Measurements from ENCODE around the gene PRH1.

Gene PRH1

GRCh38 chr12:10904686-10905085 lies 20.6 kb upstream of the PRH1 start:
- Histone ChIP-seq H3K4me3 (replicated peaks; ENCODE audit: insufficient read depth, low read length) (no peak overlapping the region), H3K27ac (replicated peaks) (no peak overlapping the region), H3K27me3 (ENCODE audit: insufficient read depth, poor library complexity, severe bottlenecking) (no peaks in the 10 kb centered on the region)
- DNase-seq (ENCODE audit: low read depth in 1 of 2, low spot score in 1 of 2), result no peak
- TF ChIP-seq REST (IDR thresholded peaks at IDR 0.05; ENCODE audit: insufficient replicate concordance, low read depth) (no peak), SPI1 (IDR thresholded peaks at IDR 0.05; ENCODE audit: borderline replicate concordance, low read depth) (no peak), CTCF (IDR thresholded peaks at IDR 0.05; ENCODE audit: insufficient read depth, low read length) (no peak), GABPA (IDR thresholded peaks at IDR 0.05; ENCODE audit: low read depth) (no peak), POLR2AphosphoS5 (IDR thresholded peaks at IDR 0.05; ENCODE audit: low read depth) (no peak)

GRCh38 chr12:10901427-10901826 lies 17.4 kb upstream of the PRH1 start:
- no peaks in the 10 kb centered on the region for H3K27me3 ChIP-seq (ENCODE audit: insufficient read depth, poor library complexity, severe bottlenecking)
- H3K4me3 ChIP-seq (replicated peaks; ENCODE audit: insufficient read depth, low read length), result no peak overlapping the region
- H3K27ac ChIP-seq (replicated peaks), result no peak overlapping the region
- TF ChIP-seq SPI1 (IDR thresholded peaks at IDR 0.05; ENCODE audit: borderline replicate concordance, low read depth) (no peak), POLR2AphosphoS5 (IDR thresholded peaks at IDR 0.05; ENCODE audit: low read depth) (no peak), GABPA (IDR thresholded peaks at IDR 0.05; ENCODE audit: low read depth) (no peak)
- DNase-seq (ENCODE audit: low read depth in 1 of 2, low spot score in 1 of 2), result no peak

DNA sequence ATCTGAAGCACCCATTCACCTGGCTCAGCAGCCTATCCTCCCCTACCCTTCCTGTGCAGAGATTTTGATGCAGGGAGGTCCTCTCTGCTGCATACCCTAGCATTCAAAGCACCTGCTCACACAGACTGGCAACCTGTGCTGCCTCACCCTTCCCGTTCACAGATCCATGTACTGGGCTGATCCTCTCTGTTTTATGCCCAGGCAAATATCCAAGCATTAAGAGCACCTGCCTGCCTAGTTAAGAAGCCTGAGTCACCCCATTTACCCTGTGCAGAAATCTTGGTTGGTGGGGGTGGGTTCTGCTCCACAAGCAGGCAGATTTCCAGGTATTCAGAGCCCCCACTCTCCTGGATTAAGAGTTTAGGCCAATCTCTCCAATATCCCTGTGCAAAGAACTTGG lies 16.9 kb upstream of the PRH1 start:
- Histone ChIP-seq H3K27ac (replicated peaks) (no peak overlapping the region), H3K27me3 (ENCODE audit: insufficient read depth, poor library complexity, severe bottlenecking) (no peaks in the 10 kb centered on the region), H3K4me3 (replicated peaks; ENCODE audit: insufficient read depth, low read length) (no peak overlapping the region)
- DNase-seq (ENCODE audit: low read depth in 1 of 2, low spot score in 1 of 2), result no peak
- no peak for TF ChIP-seq POLR2AphosphoS5 (IDR thresholded peaks at IDR 0.05; ENCODE audit: low read depth)

GRCh38 chr12:10900530-10900929 lies 16.5 kb upstream of the PRH1 start:
- TF ChIP-seq POLR2AphosphoS5 (IDR thresholded peaks at IDR 0.05; ENCODE audit: low read depth) (no peak), REST (IDR thresholded peaks at IDR 0.05; ENCODE audit: insufficient replicate concordance, low read depth) (no peak), CTCF (IDR thresholded peaks at IDR 0.05; ENCODE audit: insufficient read depth, low read length) (no peak), GABPA (IDR thresholded peaks at IDR 0.05; ENCODE audit: low read depth) (no peak), SPI1 (IDR thresholded peaks at IDR 0.05; ENCODE audit: borderline replicate concordance, low read depth) (no peak)
- Histone ChIP-seq H3K27ac (replicated peaks) (no peak overlapping the region), H3K4me3 (replicated peaks; ENCODE audit: insufficient read depth, low read length) (no peak overlapping the region), H3K27me3 (ENCODE audit: insufficient read depth, poor library complexity, severe bottlenecking) (no peaks in the 10 kb centered on the region)
- no peak for DNase-seq (ENCODE audit: low read depth in 1 of 2, low spot score in 1 of 2)

GRCh38 chr12:10896854-10897253 lies 12.8 kb upstream of the PRH1 start:
- no peak for TF ChIP-seq POLR2AphosphoS5 (IDR thresholded peaks at IDR 0.05; ENCODE audit: low read depth)
- TF ChIP-seq GABPA (IDR thresholded peaks at IDR 0.05; ENCODE audit: low read depth), result no peak
- no peak for TF ChIP-seq SPI1 (IDR thresholded peaks at IDR 0.05; ENCODE audit: borderline replicate concordance, low read depth)
- no peak for TF ChIP-seq CTCF (IDR thresholded peaks at IDR 0.05; ENCODE audit: insufficient read depth, low read length)
- no peak for TF ChIP-seq REST (IDR thresholded peaks at IDR 0.05; ENCODE audit: insufficient replicate concordance, low read depth)
- H3K4me3 ChIP-seq (replicated peaks; ENCODE audit: insufficient read depth, low read length), result no peak overlapping the region
- no peak for DNase-seq (ENCODE audit: low read depth in 1 of 2, low spot score in 1 of 2)

More at GRCh38 chr12:10896854-10897253, 12.8 kb upstream of the PRH1 start:
- H3K27ac ChIP-seq (replicated peaks), result no peak overlapping the region
- H3K27me3 ChIP-seq (ENCODE audit: insufficient read depth, poor library complexity, severe bottlenecking), result no peaks in the 10 kb centered on the region

All from HL-60 (cell line).